Stomach (tissue), 9 donors: ENCODE data around the gene ARPC1B. TPM values are rescaled to one million over a fixed set of nuclear protein-coding genes. Genes with fewer than 3 reads are reported as not detected.

ENCODE experiments used
- DNase-seq, 2 donors: peaks; one replicate each; pipeline versions ENCODE4 v3.0.0 to v3.0.0-alpha.2; 2013 to 2019
- H3K27ac ChIP-seq, 5 donors: fragments of 200-600 bp in 4 of 5; sonication (generic) in 4 of 5; one replicate each; pipeline ENCODE4 v1.5.1; 2013 to 2019; ENCODE audit warnings: mild to moderate bottlenecking in 1 of 5, moderate library complexity in 1 of 5
- H3K27me3 ChIP-seq, 3 donors: fragments of 200-600 bp; sonication (generic); one replicate each; pipeline ENCODE4 v1.5.1; 2017 to 2019; ENCODE audit warnings: mixed run types in 1 of 3
- H3K36me3 ChIP-seq, 4 donors: fragments of 200-600 bp; sonication (generic); 1 replicate in 3 of 4; 2 replicates in 1 of 4; pipeline ENCODE4 v1.5.1; 2016 to 2019
- H3K4me1 ChIP-seq, 4 donors: fragments of 200-600 bp; sonication (generic); one replicate each; pipeline ENCODE4 v1.5.1; 2016 to 2019
- H3K4me3 ChIP-seq, 4 donors: fragments of 200-600 bp; sonication (generic) in 3 of 4; one replicate each; pipeline ENCODE4 v1.5.1; 2016 to 2019; ENCODE audit warnings: mild to moderate bottlenecking in 1 of 4
- H3K9me3 ChIP-seq, 4 donors: fragments of 200-600 bp; sonication (generic); one replicate each; pipeline ENCODE4 v1.5.1; 2016 to 2019
- CTCF ChIP-seq, 7 experiments: fragments of 450-650 bp in 4 of 7; fragments of 200-600 bp in 3 of 7; sonication (generic) in 3 of 7; IDR thresholded peaks; one replicate each; pipeline ENCODE4 v1.5.1; 2016 to 2019; ENCODE audit warnings: antibody characterized with exemption in 7 of 7, control low read depth in 2 of 7, mild to moderate bottlenecking in 1 of 7
- EP300 ChIP-seq: sonication (generic); formaldehyde crosslinking; IDR thresholded peaks from one replicate; pipeline ENCODE4 v1.6.1; 2017; ENCODE audit warnings: antibody characterized with exemption
- POLR2A ChIP-seq, 4 donors: fragments of 450-650 bp; IDR thresholded peaks; one replicate each; pipeline ENCODE4 v1.6.1; 2016; ENCODE audit warnings: antibody characterized with exemption in 4 of 4, control low read depth in 2 of 4, mild to moderate bottlenecking in 1 of 4, moderate library complexity in 1 of 4
- POLR2AphosphoS5 ChIP-seq, 3 donors: sonication (generic); formaldehyde crosslinking; IDR thresholded peaks; one replicate each; pipeline ENCODE4 v1.6.1; 2016; ENCODE audit warnings: antibody characterized with exemption in 3 of 3
- WGBS, 5 donors: extraction: QIAGEN DNeasy Blood & Tissue Kit in 3 of 5; methylation state at CpG; one replicate each; pipeline versions ENCODE4 v1.1.5 to v1.1.7; 2013 to 2018; 5-methylcytosine and 5-hydroxymethylcytosine counted together
- intact Hi-C: fragments of 100-400 bp; cut with DNase I; formaldehyde crosslinking; loops from one replicate; pipeline ENCODE4 v1.15.1; 2023; ENCODE audit warnings: low total_unique reads
- polyA plus RNA-seq, 3 donors: library from polyadenylated mRNA; stranded (reverse); fragments of 200-250 nt; gene quantifications; one replicate each; pipeline ENCODE4 v1.2.3, GENCODE V29; 2013
- total RNA-seq, 5 donors: library from RNA; depleted of rRNA; stranded (reverse); fragments of >200 nt; gene quantifications; one replicate each; pipeline versions ENCODE4 v1.1.0 to v1.2.3, GENCODE V29; 2014 to 2016
- donor health status: healthy with polysubstance abuse.
- donor health status: Bipolar disorder and iron deficiency.
- donor health status: healthy.

Gene ARPC1B
- total and polyA plus RNA-seq, 8 donors, result 25.1 to 229 (median 110) TPM

GRCh38 chr7:99419323-99420021, 44.9 kb downstream of the ARPC1B start:
- Histone ChIP-seq H3K27ac (no peak overlapping the region), H3K9me3 (no peaks in the 10 kb centered on the region), H3K36me3 (peaks cover 76 to 99% (median 95%) of the 10 kb centered on the region in 4 donors), H3K4me1 (peaks cover 0 to 9% (median 0%) of the 10 kb centered on the region in 4 donors), H3K27me3 (no peaks in the 10 kb centered on the region), H3K4me3 (no peak overlapping the region)
- no peak for DNase-seq
- intact Hi-C loops, result no loop called here
- 90 to 91% (median 91%) methylated on average over 8 to 29 of the region's 29 CpGs for WGBS, 5 donors
- TF ChIP-seq POLR2AphosphoS5 (IDR thresholded peaks at IDR 0.05) (no peak), CTCF (IDR thresholded peaks at IDR 0.05) (no peak), POLR2A (IDR thresholded peaks at IDR 0.05) (no peak)

- intact Hi-C loops, result no loop called here
- DNase-seq, result no peak
- H3K36me3 ChIP-seq, result peaks cover 75 to 99% (median 95%) of the 10 kb centered on the region in 4 donors
- no peak overlapping the region for H3K27ac ChIP-seq
- TF ChIP-seq EP300 (no peak), CTCF (IDR thresholded peaks at IDR 0.05) (no peak), POLR2AphosphoS5 (IDR thresholded peaks at IDR 0.05) (no peak), POLR2A (IDR thresholded peaks at IDR 0.05) (no peak)
- 84 to 93% (median 89%) methylated on average over 4 to 5 of the region's 5 CpGs for WGBS, 5 donors
- no peaks in the 10 kb centered on the region for H3K27me3 ChIP-seq
- H3K4me3 ChIP-seq, result no peak overlapping the region
- no peaks in the 10 kb centered on the region for H3K9me3 ChIP-seq
- peaks cover 0 to 8% (median 0%) of the 10 kb centered on the region in 4 donors for H3K4me1 ChIP-seq
Observed at GRCh38 chr7:99420213-99420612, 45.7 kb downstream of the ARPC1B start.

- peaks cover 0 to under 1% (median 0%) of the 10 kb centered on the region in 4 donors for H3K4me1 ChIP-seq
- H3K27me3 ChIP-seq, result no peaks in the 10 kb centered on the region
- DNase-seq, result no peak
- H3K36me3 ChIP-seq, result peaks cover 72 to 99% (median 95%) of the 10 kb centered on the region in 4 donors
- no peaks in the 10 kb centered on the region for H3K9me3 ChIP-seq
- TF ChIP-seq EP300 (no peak), POLR2A (IDR thresholded peaks at IDR 0.05) (no peak), CTCF (IDR thresholded peaks at IDR 0.05) (no peak), POLR2AphosphoS5 (IDR thresholded peaks at IDR 0.05) (no peak)
- H3K27ac ChIP-seq, result no peak overlapping the region
- no peak overlapping the region for H3K4me3 ChIP-seq
- intact Hi-C loops, result no loop called here
- WGBS, 5 donors, result 83 to 90% (median 85%) methylated on average over 7 of the region's 7 CpGs
Observed at GRCh38 chr7:99420986-99421385, 46.5 kb downstream of the ARPC1B start.

GRCh38 chr7:99422186-99422585, 47.7 kb downstream of the ARPC1B start:
- no peak overlapping the region for H3K4me3 ChIP-seq
- no peaks in the 10 kb centered on the region for H3K9me3 ChIP-seq
- WGBS, 5 donors, result 84 to 95% (median 89%) methylated on average over 7 to 11 of the region's 11 CpGs
- no peaks in the 10 kb centered on the region for H3K27me3 ChIP-seq
- intact Hi-C loops, result no loop called here
- no peak for TF ChIP-seq EP300
- no peak for TF ChIP-seq CTCF (IDR thresholded peaks at IDR 0.05)
- TF ChIP-seq POLR2A (IDR thresholded peaks at IDR 0.05), result no peak
- TF ChIP-seq POLR2AphosphoS5 (IDR thresholded peaks at IDR 0.05), result no peak
- H3K36me3 ChIP-seq, result peaks cover 60 to 91% (median 90%) of the 10 kb centered on the region in 4 donors
- no peak for DNase-seq
- no peaks in the 10 kb centered on the region for H3K4me1 ChIP-seq
- no peak overlapping the region for H3K27ac ChIP-seq
